Mesothelial cell of epicardium (in vitro differentiated cells): ENCODE data around the gene CCDC34. TPM values are rescaled to one million over a fixed set of nuclear protein-coding genes. Genes with fewer than 3 reads are reported as not detected.

Source experiments
- DNase-seq, 2 experiments: peaks; one replicate each; pipeline ENCODE4 v3.0.0; 2021; ENCODE audit warnings: low spot score in 2 of 2; ENCODE audit not compliant: unreplicated experiment in 2 of 2
- H3K27ac Mint-ChIP-seq: 2 replicates; pipeline ENCODE4 v1.8.0; 2021; ENCODE audit warnings: mixed read lengths
- H3K27me3 Mint-ChIP-seq: 2 replicates; pipeline ENCODE4 v1.8.0; 2021; ENCODE audit warnings: low read depth, mixed read lengths
- H3K36me3 Mint-ChIP-seq: 2 replicates; pipeline ENCODE4 v1.8.0; 2021; ENCODE audit warnings: mixed read lengths
- H3K4me1 Mint-ChIP-seq: 2 replicates; pipeline ENCODE4 v1.8.0; 2021; ENCODE audit warnings: mixed read lengths
- H3K4me3 Mint-ChIP-seq: 2 replicates; pipeline ENCODE4 v1.8.0; 2021; ENCODE audit warnings: mild to moderate bottlenecking, moderate library complexity, mixed read lengths
- H3K9me3 Mint-ChIP-seq: 2 replicates; pipeline ENCODE4 v1.8.0; 2021; ENCODE audit warnings: mixed read lengths
- CTCF ChIP-seq: fragments of 200-600 bp; sonication (generic); IDR thresholded peaks from one replicate; pipeline ENCODE4 v1.5.0; 2021; ENCODE audit warnings: antibody characterized with exemption; ENCODE audit not compliant: unreplicated experiment
- total RNA-seq: library from RNA; stranded (reverse); gene quantifications from 3 replicates; pipeline ENCODE4 v1.2.1, GENCODE V29; 2021

The CCDC34 gene
- total RNA-seq, 1 donor from 2014 or later: 13.9 TPM

- Mint-ChIP-seq H3K27ac (no peak overlapping the region), H3K27me3 (no peaks in the 10 kb centered on the region), H3K36me3 (peaks cover 17% of the 10 kb centered on the region), H3K9me3 (no peaks in the 10 kb centered on the region), H3K4me3 (no peak overlapping the region), H3K4me1 (peaks cover 37% of the 10 kb centered on the region)
- no peak for TF ChIP-seq CTCF
- DNase-seq: no peak
Observed at GRCh38 chr11:27386181-27386845, 23.3 kb upstream of the CCDC34 start.

GRCh38 chr11:27385245-27385644 lies 22.2 kb upstream of the CCDC34 start:
- Mint-ChIP-seq H3K27ac (no peak overlapping the region), H3K4me3 (no peak overlapping the region), H3K36me3 (peaks cover 20% of the 10 kb centered on the region), H3K27me3 (no peaks in the 10 kb centered on the region), H3K9me3 (no peaks in the 10 kb centered on the region), H3K4me1 (peaks cover 30% of the 10 kb centered on the region)
- no peak for TF ChIP-seq CTCF
- DNase-seq: no peak

GRCh38 chr11:27384227-27384626 lies 21.2 kb upstream of the CCDC34 start:
- H3K27ac Mint-ChIP-seq: no peak overlapping the region
- no peak overlapping the region for H3K4me3 Mint-ChIP-seq
- H3K4me1 Mint-ChIP-seq: peaks cover 34% of the 10 kb centered on the region
- no peaks in the 10 kb centered on the region for H3K27me3 Mint-ChIP-seq
- H3K36me3 Mint-ChIP-seq: peaks cover 26% of the 10 kb centered on the region
- no peak for DNase-seq
- no peak for TF ChIP-seq CTCF
- H3K9me3 Mint-ChIP-seq: no peaks in the 10 kb centered on the region

GRCh38 chr11:27383645-27384044 lies 20.6 kb upstream of the CCDC34 start:
- H3K4me3 Mint-ChIP-seq: no peak overlapping the region
- no peaks in the 10 kb centered on the region for H3K9me3 Mint-ChIP-seq
- no peak overlapping the region for H3K27ac Mint-ChIP-seq
- H3K27me3 Mint-ChIP-seq: no peaks in the 10 kb centered on the region
- peaks cover 33% of the 10 kb centered on the region for H3K4me1 Mint-ChIP-seq
- TF ChIP-seq CTCF: no peak
- peaks cover 26% of the 10 kb centered on the region for H3K36me3 Mint-ChIP-seq
- DNase-seq: no peak

GRCh38 chr11:27381238-27381666 lies 18.2 kb upstream of the CCDC34 start:
- no peak overlapping the region for H3K27ac Mint-ChIP-seq
- DNase-seq: no peak
- no peaks in the 10 kb centered on the region for H3K27me3 Mint-ChIP-seq
- no peaks in the 10 kb centered on the region for H3K9me3 Mint-ChIP-seq
- H3K4me1 Mint-ChIP-seq: peaks cover 29% of the 10 kb centered on the region
- no peak for TF ChIP-seq CTCF
- no peak overlapping the region for H3K4me3 Mint-ChIP-seq
- H3K36me3 Mint-ChIP-seq: peaks cover 26% of the 10 kb centered on the region
